Stomach (tissue), 9 donors: Measurements from ENCODE around the gene TNFRSF17. TPM values are rescaled to one million over a fixed set of nuclear protein-coding genes. Genes with fewer than 3 reads are reported as not detected.

Experiments
- DNase-seq, 2 donors: peaks; one replicate each; pipeline versions ENCODE4 v3.0.0 to v3.0.0-alpha.2; 2013 to 2019
- H3K27ac ChIP-seq, 5 donors: fragments of 200-600 bp in 4 of 5; sonication (generic) in 4 of 5; one replicate each; pipeline ENCODE4 v1.5.1; 2013 to 2019; ENCODE audit warnings: mild to moderate bottlenecking in 1 of 5, moderate library complexity in 1 of 5
- H3K27me3 ChIP-seq, 3 donors: fragments of 200-600 bp; sonication (generic); one replicate each; pipeline ENCODE4 v1.5.1; 2017 to 2019; ENCODE audit warnings: mixed run types in 1 of 3
- H3K36me3 ChIP-seq, 4 donors: fragments of 200-600 bp; sonication (generic); 1 replicate in 3 of 4; 2 replicates in 1 of 4; pipeline ENCODE4 v1.5.1; 2016 to 2019
- H3K4me1 ChIP-seq, 4 donors: fragments of 200-600 bp; sonication (generic); one replicate each; pipeline ENCODE4 v1.5.1; 2016 to 2019
- H3K4me3 ChIP-seq, 4 donors: fragments of 200-600 bp; sonication (generic) in 3 of 4; one replicate each; pipeline ENCODE4 v1.5.1; 2016 to 2019; ENCODE audit warnings: mild to moderate bottlenecking in 1 of 4
- H3K9me3 ChIP-seq, 4 donors: fragments of 200-600 bp; sonication (generic); one replicate each; pipeline ENCODE4 v1.5.1; 2016 to 2019
- CTCF ChIP-seq, 7 experiments: fragments of 450-650 bp in 4 of 7; fragments of 200-600 bp in 3 of 7; sonication (generic) in 3 of 7; IDR thresholded peaks; one replicate each; pipeline ENCODE4 v1.5.1; 2016 to 2019; ENCODE audit warnings: antibody characterized with exemption in 7 of 7, control low read depth in 2 of 7, mild to moderate bottlenecking in 1 of 7
- EP300 ChIP-seq: sonication (generic); formaldehyde crosslinking; IDR thresholded peaks from one replicate; pipeline ENCODE4 v1.6.1; 2017; ENCODE audit warnings: antibody characterized with exemption
- POLR2A ChIP-seq, 4 donors: fragments of 450-650 bp; IDR thresholded peaks; one replicate each; pipeline ENCODE4 v1.6.1; 2016; ENCODE audit warnings: antibody characterized with exemption in 4 of 4, control low read depth in 2 of 4, mild to moderate bottlenecking in 1 of 4, moderate library complexity in 1 of 4
- POLR2AphosphoS5 ChIP-seq, 3 donors: sonication (generic); formaldehyde crosslinking; IDR thresholded peaks; one replicate each; pipeline ENCODE4 v1.6.1; 2016; ENCODE audit warnings: antibody characterized with exemption in 3 of 3
- WGBS, 5 donors: extraction: QIAGEN DNeasy Blood & Tissue Kit in 3 of 5; methylation state at CpG; one replicate each; pipeline versions ENCODE4 v1.1.5 to v1.1.7; 2013 to 2018; 5-methylcytosine and 5-hydroxymethylcytosine counted together
- intact Hi-C: fragments of 100-400 bp; cut with DNase I; formaldehyde crosslinking; loops from one replicate; pipeline ENCODE4 v1.15.1; 2023; ENCODE audit warnings: low total_unique reads
- polyA plus RNA-seq, 3 donors: library from polyadenylated mRNA; stranded (reverse); fragments of 200-250 nt; gene quantifications; one replicate each; pipeline ENCODE4 v1.2.3, GENCODE V29; 2013
- total RNA-seq, 5 donors: library from RNA; depleted of rRNA; stranded (reverse); fragments of >200 nt; gene quantifications; one replicate each; pipeline versions ENCODE4 v1.1.0 to v1.2.3, GENCODE V29; 2014 to 2016
- donor health status: healthy with polysubstance abuse.
- donor health status: Bipolar disorder and iron deficiency.
- donor health status: healthy.

TNFRSF17 gene
- total and polyA plus RNA-seq, 8 donors, result 1.1 to 7.4 (median 1.8) TPM; not detected in 4

- TF ChIP-seq CTCF (IDR thresholded peaks at IDR 0.05), result peak in 3 of 7 experiments; percentile 16 to 32 (median 22)
- TF ChIP-seq POLR2A (IDR thresholded peaks at IDR 0.05), result no peak
- Histone ChIP-seq H3K9me3 (no peaks in the 10 kb centered on the region), H3K4me1 (peaks cover 6 to 13% (median 12%) of the 10 kb centered on the region in 4 donors), H3K4me3 (no peak overlapping the region), H3K27me3 (no peaks in the 10 kb centered on the region), H3K27ac (no peak overlapping the region), H3K36me3 (peaks cover 0 to 34% (median 8%) of the 10 kb centered on the region in 4 donors)
- intact Hi-C loops, result loop anchor here (10.0 kb wide), 1 partner anchor 93 kb away; no protein-coding TSS in a partner anchor
- peak in 1 of 2 donors; percentile 41 for DNase-seq
- 49 to 78% (median 54%) methylated on average over 11 of the region's 11 CpGs for WGBS, 5 donors
Observed at GRCh38 chr16:11972128-11972527, 7.1 kb downstream of the TNFRSF17 start.

- no peaks in the 10 kb centered on the region for H3K9me3 ChIP-seq
- H3K4me3 ChIP-seq, result no peak overlapping the region
- no peak overlapping the region for H3K27ac ChIP-seq
- TF ChIP-seq POLR2A (IDR thresholded peaks at IDR 0.05) (no peak), CTCF (IDR thresholded peaks at IDR 0.05) (no peak), EP300 (no peak), POLR2AphosphoS5 (IDR thresholded peaks at IDR 0.05) (no peak)
- H3K4me1 ChIP-seq, result peaks cover 6 to 22% (median 21%) of the 10 kb centered on the region in 4 donors
- intact Hi-C loops, result loop anchor here (10.0 kb wide), 1 partner anchor 92 kb away; no protein-coding TSS in a partner anchor
- no peaks in the 10 kb centered on the region for H3K27me3 ChIP-seq
- WGBS, 5 donors, result 76 to 88% (median 81%) methylated on average over 5 of the region's 5 CpGs
- peaks cover 0 to 34% (median 8%) of the 10 kb centered on the region in 4 donors for H3K36me3 ChIP-seq
- peak in 1 of 2 donors; percentile 13 for DNase-seq
Observed at GRCh38 chr16:11973070-11973469, 8.1 kb downstream of the TNFRSF17 start.

- H3K36me3 ChIP-seq, result peaks cover 0 to 22% (median 8%) of the 10 kb centered on the region in 4 donors
- no peak for DNase-seq
- WGBS, 5 donors, result 0 to 2% (median 1%) methylated on average over 8 to 22 of the region's 22 CpGs
- H3K4me3 ChIP-seq, result peak overlapping the region; percentile 85 to 96 (median 90)
- no peaks in the 10 kb centered on the region for H3K27me3 ChIP-seq
- peak overlapping the region; percentile 52 to 91 (median 86) for H3K27ac ChIP-seq
- intact Hi-C loops, result loop anchor here (10.0 kb wide), 1 partner anchor 88 kb away; no protein-coding TSS in a partner anchor
- peaks cover 6 to 26% (median 23%) of the 10 kb centered on the region in 4 donors for H3K4me1 ChIP-seq
- no peak for TF ChIP-seq POLR2AphosphoS5 (IDR thresholded peaks at IDR 0.05)
- TF ChIP-seq EP300, result no peak
- no peak for TF ChIP-seq POLR2A (IDR thresholded peaks at IDR 0.05)
- no peak for TF ChIP-seq CTCF (IDR thresholded peaks at IDR 0.05)
- H3K9me3 ChIP-seq, result no peaks in the 10 kb centered on the region
Observed at GRCh38 chr16:11976850-11977375, 11.9 kb downstream of the TNFRSF17 start.

GRCh38 chr16:11977376-11978041 lies 12.5 kb downstream of the TNFRSF17 start:
- Histone ChIP-seq H3K4me1 (peaks cover 6 to 26% (median 23%) of the 10 kb centered on the region in 4 donors), H3K4me3 (peak overlapping the region; percentile 85 to 96 (median 90)), H3K36me3 (peaks cover 0 to 17% (median 6%) of the 10 kb centered on the region in 4 donors), H3K27me3 (no peaks in the 10 kb centered on the region), H3K9me3 (no peaks in the 10 kb centered on the region), H3K27ac (peak overlapping the region in 4 of 5 donors; percentile 80 to 91 (median 87))
- intact Hi-C loops, result loop anchor here (10.0 kb wide), 1 partner anchor 87 kb away; no protein-coding TSS in a partner anchor
- 23 to 30% (median 24%) methylated on average over 12 of the region's 12 CpGs for WGBS, 5 donors
- peak in 1 of 2 donors; percentile 17 for DNase-seq
- TF ChIP-seq POLR2AphosphoS5 (IDR thresholded peaks at IDR 0.05), result peak in 1 of 3 donors; percentile 3
- TF ChIP-seq POLR2A (IDR thresholded peaks at IDR 0.05), result no peak
